HEK293T (cell line): Measurements from ENCODE around the gene DIPK2A.

Experiments used
- ARNT ChIP-seq: fragments of 450-650 bp; IDR thresholded peaks from 2 replicates; pipeline ENCODE4 v1.6.1; 2017; ENCODE audit warnings: mild to moderate bottlenecking
- BHLHE40 ChIP-seq: fragments of 450-650 bp; IDR thresholded peaks from 2 replicates; pipeline ENCODE4 v1.6.1; 2016; ENCODE audit warnings: mild to moderate bottlenecking, moderate library complexity, borderline replicate concordance
- ELF4 ChIP-seq: fragments of 450-650 bp; IDR thresholded peaks from 2 replicates; pipeline ENCODE4 v1.6.1; 2017; ENCODE audit warnings: antibody characterized with exemption
- FOXM1 ChIP-seq: fragments of 450-650 bp; IDR thresholded peaks from 2 replicates; pipeline ENCODE4 v1.6.1; 2017; ENCODE audit warnings: mild to moderate bottlenecking, borderline replicate concordance
- L3MBTL2 ChIP-seq: fragments of 450-650 bp; conservative IDR thresholded peaks from 2 replicates; pipeline ENCODE4 v1.6.1; 2016; ENCODE audit warnings: mild to moderate bottlenecking
- NFRKB ChIP-seq: fragments of 450-650 bp; IDR thresholded peaks from 2 replicates; pipeline ENCODE4 v1.6.1; 2016; ENCODE audit warnings: mild to moderate bottlenecking, moderate library complexity
- PKNOX1 ChIP-seq: fragments of 450-650 bp; IDR thresholded peaks from 2 replicates; pipeline ENCODE4 v1.6.1; 2016
- SP1 ChIP-seq: fragments of 450-650 bp; IDR thresholded peaks from 2 replicates; pipeline ENCODE4 v1.6.1; 2017
- SUZ12 ChIP-seq: fragments of 450-650 bp; IDR thresholded peaks from 2 replicates; pipeline ENCODE4 v1.6.1; 2016; ENCODE audit warnings: mild to moderate bottlenecking
- TARDBP ChIP-seq: fragments of 450-650 bp; IDR thresholded peaks from 2 replicates; pipeline ENCODE4 v1.6.1; 2016

GRCh38 chr3:143974271-143975238 lies 2.9 kb downstream of the DIPK2A start:
- TF ChIP-seq SUZ12 (no peak), ELF4 (no peak), SP1 (no peak), FOXM1 (no peak), TARDBP (no peak), NFRKB (no peak), ARNT (no peak), PKNOX1 (no peak), L3MBTL2 (no peak), BHLHE40 (no peak)
